Measurements from ENCODE around the gene FAR2. TPM values are rescaled to one million over a fixed set of nuclear protein-coding genes. Genes with fewer than 3 reads are reported as not detected.

The FAR2 gene
- total RNA-seq, 1 donor from 2014 or later: 3.9 TPM

- no peaks in the 10 kb centered on the region for H3K4me1 ChIP-seq (ENCODE audit: insufficient read depth, low read length)
- H3K4me1 Mint-ChIP-seq (ENCODE audit: low read depth, unreplicated experiment): no peaks in the 10 kb centered on the region
- H3K79me2 ChIP-seq (ENCODE audit: insufficient read depth, low read length): no peaks in the 10 kb centered on the region
- no peak overlapping the region for H3K4me3 Mint-ChIP-seq (ENCODE audit: unreplicated experiment)
- H3K9me3 ChIP-seq (ENCODE audit: insufficient read depth, low read depth, low read length): no peaks in the 10 kb centered on the region
- H3K9me3 Mint-ChIP-seq (ENCODE audit: unreplicated experiment): peaks cover 5% of the 10 kb centered on the region
- H3K27ac Mint-ChIP-seq (ENCODE audit: unreplicated experiment): no peak overlapping the region
- FAIRE-seq: no peak
- H3K27me3 Mint-ChIP-seq (ENCODE audit: low read depth, unreplicated experiment): no peaks in the 10 kb centered on the region
- H4K20me1 ChIP-seq (ENCODE audit: insufficient read depth, low read length): no peaks in the 10 kb centered on the region
- no peak overlapping the region for H3K9ac ChIP-seq (ENCODE audit: low read length)
- no peak overlapping the region for H2AFZ ChIP-seq (ENCODE audit: low read depth, low read length)
- H3K36me3 Mint-ChIP-seq (ENCODE audit: low read depth, unreplicated experiment): no peaks in the 10 kb centered on the region
- no peak for TF ChIP-seq EZH2 (IDR thresholded peaks at IDR 0.05; ENCODE audit: insufficient read depth, low read length)
- no peak for TF ChIP-seq CTCF (IDR thresholded peaks at IDR 0.05; ENCODE audit: insufficient read depth, low read depth, low read length)
- no peaks in the 10 kb centered on the region for H3K36me3 ChIP-seq (ENCODE audit: insufficient read depth, low read length)
- no peaks in the 10 kb centered on the region for H3K27me3 ChIP-seq (ENCODE audit: insufficient read depth, low read length)
- no peak overlapping the region for H3K27ac ChIP-seq (ENCODE audit: low read depth, low read length)
- H3K4me3 ChIP-seq (ENCODE audit: insufficient read depth, low read depth, low read length): no peak overlapping the region
- no peak for DNase-seq (ENCODE audit: low read depth)
- H3K4me2 ChIP-seq (ENCODE audit: low read length): no peak overlapping the region
Measured at GRCh38 chr12:29200586-29200985, 51.5 kb downstream of the FAR2 start.

- H3K36me3 Mint-ChIP-seq (ENCODE audit: low read depth, unreplicated experiment): no peaks in the 10 kb centered on the region
- FAIRE-seq: no peak
- H3K4me1 Mint-ChIP-seq (ENCODE audit: low read depth, unreplicated experiment): no peaks in the 10 kb centered on the region
- H3K4me2 ChIP-seq (ENCODE audit: low read length): no peak overlapping the region
- no peak overlapping the region for H3K27ac ChIP-seq (ENCODE audit: low read depth, low read length)
- H3K4me3 ChIP-seq (ENCODE audit: insufficient read depth, low read depth, low read length): no peak overlapping the region
- no peaks in the 10 kb centered on the region for H3K9me3 ChIP-seq (ENCODE audit: insufficient read depth, low read depth, low read length)
- no peak overlapping the region for H3K9ac ChIP-seq (ENCODE audit: low read length)
- no peaks in the 10 kb centered on the region for H4K20me1 ChIP-seq (ENCODE audit: insufficient read depth, low read length)
- no peaks in the 10 kb centered on the region for H3K4me1 ChIP-seq (ENCODE audit: insufficient read depth, low read length)
- H3K4me3 Mint-ChIP-seq (ENCODE audit: unreplicated experiment): no peak overlapping the region
- TF ChIP-seq CTCF (IDR thresholded peaks at IDR 0.05; ENCODE audit: insufficient read depth, low read depth, low read length) (no peak), EZH2 (IDR thresholded peaks at IDR 0.05; ENCODE audit: insufficient read depth, low read length) (no peak)
- no peak overlapping the region for H2AFZ ChIP-seq (ENCODE audit: low read depth, low read length)
- no peak overlapping the region for H3K27ac Mint-ChIP-seq (ENCODE audit: unreplicated experiment)
- H3K27me3 ChIP-seq (ENCODE audit: insufficient read depth, low read length): no peaks in the 10 kb centered on the region
- DNase-seq (ENCODE audit: low read depth): no peak
- H3K79me2 ChIP-seq (ENCODE audit: insufficient read depth, low read length): no peaks in the 10 kb centered on the region
- peaks cover 5% of the 10 kb centered on the region for H3K9me3 Mint-ChIP-seq (ENCODE audit: unreplicated experiment)
- no peaks in the 10 kb centered on the region for H3K36me3 ChIP-seq (ENCODE audit: insufficient read depth, low read length)
- no peaks in the 10 kb centered on the region for H3K27me3 Mint-ChIP-seq (ENCODE audit: low read depth, unreplicated experiment)
Measured at GRCh38 chr12:29201296-29201695, 52.2 kb downstream of the FAR2 start.

GRCh38 chr12:29201746-29202145 is 52.7 kb downstream of the FAR2 start:
- DNase-seq (ENCODE audit: low read depth) (no peak), FAIRE-seq (no peak)
- Histone ChIP-seq H3K9me3 (ENCODE audit: insufficient read depth, low read depth, low read length) (no peaks in the 10 kb centered on the region), H4K20me1 (ENCODE audit: insufficient read depth, low read length) (no peaks in the 10 kb centered on the region), H3K79me2 (ENCODE audit: insufficient read depth, low read length) (no peaks in the 10 kb centered on the region), H3K4me2 (ENCODE audit: low read length) (no peak overlapping the region), H3K9ac (ENCODE audit: low read length) (no peak overlapping the region), H3K36me3 (ENCODE audit: insufficient read depth, low read length) (no peaks in the 10 kb centered on the region), H3K27ac (ENCODE audit: low read depth, low read length) (no peak overlapping the region), H2AFZ (ENCODE audit: low read depth, low read length) (no peak overlapping the region), H3K27me3 (ENCODE audit: insufficient read depth, low read length) (no peaks in the 10 kb centered on the region), H3K4me3 (ENCODE audit: insufficient read depth, low read depth, low read length) (no peak overlapping the region), H3K4me1 (ENCODE audit: insufficient read depth, low read length) (no peaks in the 10 kb centered on the region)
- H3K27me3 Mint-ChIP-seq (ENCODE audit: low read depth, unreplicated experiment): no peaks in the 10 kb centered on the region
- no peak for TF ChIP-seq CTCF (IDR thresholded peaks at IDR 0.05; ENCODE audit: insufficient read depth, low read depth, low read length)
- no peak for TF ChIP-seq EZH2 (IDR thresholded peaks at IDR 0.05; ENCODE audit: insufficient read depth, low read length)
- no peak overlapping the region for H3K27ac Mint-ChIP-seq (ENCODE audit: unreplicated experiment)
- no peaks in the 10 kb centered on the region for H3K36me3 Mint-ChIP-seq (ENCODE audit: low read depth, unreplicated experiment)
- peaks cover 5% of the 10 kb centered on the region for H3K9me3 Mint-ChIP-seq (ENCODE audit: unreplicated experiment)
- no peaks in the 10 kb centered on the region for H3K4me1 Mint-ChIP-seq (ENCODE audit: low read depth, unreplicated experiment)
- H3K4me3 Mint-ChIP-seq (ENCODE audit: unreplicated experiment): no peak overlapping the region
